Right lobe of liver (tissue), 6 donors: Measurements from ENCODE around the gene DOK6. TPM values are rescaled to one million over a fixed set of nuclear protein-coding genes. Genes with fewer than 3 reads are reported as not detected.

Source experiments
- ATAC-seq, 4 donors: fragments of 200-7000 bp; cut with Tn5 transposase; one replicate each; pipeline ENCODE4 v1.9.1; 2020; ENCODE audit warnings: mild to moderate bottlenecking in 4 of 4, moderate library complexity in 4 of 4
- DNase-seq, 3 donors: peaks; one replicate each; pipeline ENCODE4 v3.0.0-alpha.2; 2020
- H3K27ac ChIP-seq, 3 donors: fragments of 200-600 bp; one replicate each; pipeline ENCODE4 v1.8.0; 2022
- H3K27me3 ChIP-seq, 2 donors: fragments of 200-600 bp; one replicate each; pipeline ENCODE4 v1.8.0; 2022
- H3K36me3 ChIP-seq, 4 donors: fragments of 200-600 bp; sonication (generic) in 1 of 4; one replicate each; pipeline versions ENCODE4 v1.5.1 to v1.8.0; 2017 to 2022; ENCODE audit warnings: control low read depth in 1 of 4
- H3K4me1 ChIP-seq, 4 donors: fragments of 200-600 bp; sonication (generic) in 1 of 4; one replicate each; pipeline versions ENCODE4 v1.5.1 to v1.8.0; 2017 to 2022; ENCODE audit warnings: control low read depth in 1 of 4
- H3K4me3 ChIP-seq, 3 donors: fragments of 200-600 bp; one replicate each; pipeline ENCODE4 v1.8.0; 2022
- H3K9me3 ChIP-seq, 4 donors: fragments of 200-600 bp; sonication (generic) in 1 of 4; one replicate each; pipeline versions ENCODE4 v1.5.1 to v1.8.0; 2017 to 2022; ENCODE audit warnings: control low read depth in 1 of 4
- POLR2A ChIP-seq: fragments of 450-650 bp; IDR thresholded peaks from one replicate; pipeline ENCODE4 v1.6.1; 2017; ENCODE audit warnings: antibody characterized with exemption, mild to moderate bottlenecking
- WGBS: methylation state at CpG from one replicate; pipeline ENCODE4 v1.1.6; 2018; ENCODE audit warnings: low coverage, low lambda C conversion rate; ENCODE audit not compliant: insufficient coverage; ENCODE audit errors: missing lambda C conversion rate; 5-methylcytosine and 5-hydroxymethylcytosine counted together
- intact Hi-C, 2 donors: fragments of 100-400 bp; cut with DNase I; formaldehyde crosslinking; loops; one replicate each; pipeline versions ENCODE4 v1.11.2 to v1.14.1; 2022
- total RNA-seq, 6 experiments: library from RNA; depleted of rRNA in 2 of 6; stranded (reverse); fragments of >200 nt in 2 of 6; fragmentation: NEBNext Ultra II Directional in 3 of 6; extraction: Animal tissue kit (Norgen Biotek cat#: 25700) in 3 of 6; gene quantifications; one replicate each; pipeline versions ENCODE4 v1.1.0 to v1.2.4, GENCODE V29; 2016 to 2023
- TF ChIP-seq, protein P1 (sequence below), 4 donors: fragments of 200-600 bp in 3 of 4; fragments of 450-650 bp in 1 of 4; IDR thresholded peaks; one replicate each; pipeline versions ENCODE4 v1.5.1 to v1.8.0; 2016 to 2022; ENCODE audit warnings: antibody characterized with exemption in 4 of 4, mild to moderate bottlenecking in 2 of 4
- donor health status: DM: no; HTN: yes; CAD: no.
- donor health status: DM: no; HTN: no; CAD: no.
- donor health status: DM: no; HTN: no; CAD: no.
- donor health status: DM: no; HTN: yes; CAD: no.
- donor health status: DM: no; HTN: yes; CAD: no.

DOK6 gene
- total RNA-seq, 6 experiments from 2014 or later = 0.37 to 2.9 (median 2.1) TPM; not detected in 1

DNA sequence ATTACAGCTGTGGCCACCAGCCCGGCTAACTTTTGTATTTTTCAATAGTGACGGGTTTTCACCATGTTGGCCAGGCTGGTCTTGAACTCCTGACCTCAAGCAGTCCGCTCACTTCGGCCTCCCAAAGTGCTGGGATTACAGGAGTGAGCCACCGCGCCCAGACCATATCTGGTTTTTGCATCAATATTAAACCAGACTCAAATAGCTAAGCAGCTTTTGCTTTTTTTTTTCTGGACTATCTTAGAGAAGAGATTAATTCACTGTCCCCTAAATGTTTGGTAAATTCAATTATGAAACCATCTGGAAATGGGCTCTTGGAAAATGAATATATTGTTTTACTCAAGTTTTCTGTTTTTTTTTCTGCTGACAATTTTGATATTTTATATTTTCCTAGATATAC, 183.7 kb downstream of the DOK6 start:
- intact Hi-C loops = no loop called here
- H3K9me3 ChIP-seq = no peaks in the 10 kb centered on the region
- WGBS = 67% methylated on average over 1 of the region's 6 CpGs
- no peaks in the 10 kb centered on the region for H3K27me3 ChIP-seq
- no peaks in the 10 kb centered on the region for H3K36me3 ChIP-seq
- no peaks in the 10 kb centered on the region for H3K4me1 ChIP-seq
- TF ChIP-seq POLR2A = no peak
- H3K27ac ChIP-seq = no peak overlapping the region
- H3K4me3 ChIP-seq = no peak overlapping the region
- DNase-seq (no peak), ATAC-seq (no peak)

DNA sequence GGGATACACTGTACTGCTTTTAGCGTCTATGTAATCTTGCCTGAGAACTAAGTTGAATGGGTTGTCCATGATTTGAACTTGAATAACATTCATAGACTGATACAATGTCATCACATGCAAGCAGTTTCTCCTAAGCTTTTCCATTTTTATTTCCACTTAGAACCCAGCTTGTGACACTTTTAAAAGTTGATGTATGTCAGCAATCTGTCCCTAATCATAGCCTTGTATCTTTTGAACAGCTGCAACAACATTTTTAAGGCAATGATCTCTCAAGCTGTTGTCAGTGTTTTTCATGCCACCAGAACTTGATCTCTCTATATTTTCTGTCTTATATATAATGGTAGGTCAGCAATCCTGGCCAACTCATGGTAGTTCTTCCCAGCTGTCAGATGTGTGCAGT, 185.0 kb downstream of the DOK6 start:
- no peaks in the 10 kb centered on the region for H3K36me3 ChIP-seq
- TF ChIP-seq, protein P1, sequence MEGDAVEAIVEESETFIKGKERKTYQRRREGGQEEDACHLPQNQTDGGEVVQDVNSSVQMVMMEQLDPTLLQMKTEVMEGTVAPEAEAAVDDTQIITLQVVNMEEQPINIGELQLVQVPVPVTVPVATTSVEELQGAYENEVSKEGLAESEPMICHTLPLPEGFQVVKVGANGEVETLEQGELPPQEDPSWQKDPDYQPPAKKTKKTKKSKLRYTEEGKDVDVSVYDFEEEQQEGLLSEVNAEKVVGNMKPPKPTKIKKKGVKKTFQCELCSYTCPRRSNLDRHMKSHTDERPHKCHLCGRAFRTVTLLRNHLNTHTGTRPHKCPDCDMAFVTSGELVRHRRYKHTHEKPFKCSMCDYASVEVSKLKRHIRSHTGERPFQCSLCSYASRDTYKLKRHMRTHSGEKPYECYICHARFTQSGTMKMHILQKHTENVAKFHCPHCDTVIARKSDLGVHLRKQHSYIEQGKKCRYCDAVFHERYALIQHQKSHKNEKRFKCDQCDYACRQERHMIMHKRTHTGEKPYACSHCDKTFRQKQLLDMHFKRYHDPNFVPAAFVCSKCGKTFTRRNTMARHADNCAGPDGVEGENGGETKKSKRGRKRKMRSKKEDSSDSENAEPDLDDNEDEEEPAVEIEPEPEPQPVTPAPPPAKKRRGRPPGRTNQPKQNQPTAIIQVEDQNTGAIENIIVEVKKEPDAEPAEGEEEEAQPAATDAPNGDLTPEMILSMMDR (IDR thresholded peaks at IDR 0.05) = no peak
- no peak for TF ChIP-seq POLR2A
- intact Hi-C loops = no loop called here
- H3K9me3 ChIP-seq = no peaks in the 10 kb centered on the region
- H3K4me1 ChIP-seq = no peaks in the 10 kb centered on the region
- ATAC-seq (no peak), DNase-seq (no peak)
- no peak overlapping the region for H3K4me3 ChIP-seq
- no peak overlapping the region for H3K27ac ChIP-seq
- no peaks in the 10 kb centered on the region for H3K27me3 ChIP-seq
- WGBS = 78% methylated on average over 1 of the region's 1 CpG

DNA sequence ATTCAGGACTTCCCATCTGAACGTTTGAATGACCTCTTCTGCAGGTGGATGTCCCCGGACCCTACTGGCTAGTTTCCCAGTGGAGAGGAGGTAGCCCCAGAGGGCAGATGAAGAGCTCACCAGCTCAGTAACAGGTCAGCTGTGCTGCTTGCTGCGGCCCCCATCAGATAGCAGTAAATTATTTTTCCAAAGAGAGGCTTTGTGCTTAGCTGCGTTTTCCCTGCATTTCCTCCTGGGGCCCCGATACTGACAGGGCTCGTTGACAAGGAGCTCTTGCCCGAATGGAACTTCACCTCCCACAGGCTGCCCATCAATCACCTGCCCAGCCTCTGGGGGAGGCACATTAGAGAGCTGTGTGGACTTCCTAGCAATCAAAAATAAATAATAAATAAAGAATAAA, 185.8 kb downstream of the DOK6 start:
- H3K27ac ChIP-seq = no peak overlapping the region
- no peak for ATAC-seq
- no peaks in the 10 kb centered on the region for H3K9me3 ChIP-seq
- TF ChIP-seq POLR2A = no peak
- TF ChIP-seq, protein P1 (IDR thresholded peaks at IDR 0.05) = no peak
- H3K27me3 ChIP-seq = no peaks in the 10 kb centered on the region
- no peak overlapping the region for H3K4me3 ChIP-seq
- no peaks in the 10 kb centered on the region for H3K4me1 ChIP-seq
- intact Hi-C loops = no loop called here
- H3K36me3 ChIP-seq = no peaks in the 10 kb centered on the region
- no peak for DNase-seq
- 66% methylated on average over 5 of the region's 7 CpGs for WGBS

DNA sequence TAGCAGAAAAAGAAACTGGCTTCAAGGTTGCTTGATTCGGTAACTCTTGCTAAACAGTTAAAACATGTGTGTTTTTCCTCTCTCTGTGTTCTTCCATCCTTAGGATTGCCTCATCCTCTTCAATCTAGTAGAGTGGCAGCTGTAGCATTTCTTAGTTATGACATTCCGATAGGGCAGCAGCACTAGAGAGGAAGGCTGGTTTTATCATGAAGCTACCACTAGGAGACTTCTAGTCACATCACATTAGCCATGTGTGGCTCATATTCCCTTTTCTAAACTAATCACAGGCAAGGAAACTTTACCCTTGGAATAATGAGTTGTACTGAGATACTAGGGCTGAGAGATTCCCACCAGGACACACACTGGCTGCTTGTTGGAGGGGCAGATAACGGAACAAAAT, 187.6 kb downstream of the DOK6 start:
- DNase-seq (no peak), ATAC-seq (no peak)
- H3K4me1 ChIP-seq = no peaks in the 10 kb centered on the region
- no peaks in the 10 kb centered on the region for H3K36me3 ChIP-seq
- TF ChIP-seq, protein P1 (IDR thresholded peaks at IDR 0.05) = no peak
- TF ChIP-seq POLR2A = no peak
- H3K4me3 ChIP-seq = no peak overlapping the region
- H3K27ac ChIP-seq = no peak overlapping the region
- intact Hi-C loops = no loop called here
- H3K27me3 ChIP-seq = no peaks in the 10 kb centered on the region
- 84% methylated on average over 3 of the region's 3 CpGs for WGBS
- no peaks in the 10 kb centered on the region for H3K9me3 ChIP-seq

DNA sequence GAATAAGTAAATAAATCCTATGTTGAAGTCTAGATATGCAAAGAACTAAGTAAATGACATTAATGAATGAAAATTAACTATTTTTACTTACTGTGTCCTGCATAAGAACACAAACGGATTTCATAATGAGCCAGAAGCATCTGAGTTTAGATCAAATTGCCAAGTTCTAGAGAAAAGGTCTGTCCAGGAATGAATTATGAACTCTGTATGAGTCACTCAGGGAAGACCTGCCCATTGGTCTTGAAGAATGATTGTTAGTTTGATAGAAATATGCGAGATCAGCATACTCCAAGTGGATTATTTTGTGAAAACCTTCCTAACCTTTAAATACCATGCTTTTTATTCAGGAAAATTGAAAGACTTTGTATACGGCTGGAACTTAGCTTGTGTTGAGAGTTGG, 189.5 kb downstream of the DOK6 start:
- DNase-seq (no peak), ATAC-seq (no peak)
- Histone ChIP-seq H3K27me3 (no peaks in the 10 kb centered on the region), H3K36me3 (no peaks in the 10 kb centered on the region), H3K9me3 (no peaks in the 10 kb centered on the region), H3K4me1 (no peaks in the 10 kb centered on the region), H3K27ac (no peak overlapping the region), H3K4me3 (no peak overlapping the region)
- intact Hi-C loops = no loop called here
- no peak for TF ChIP-seq POLR2A
- TF ChIP-seq, protein P1 (IDR thresholded peaks at IDR 0.05) = no peak
- 66% methylated on average over 3 of the region's 3 CpGs for WGBS
